NCI-H748 (cell line): ENCODE measurements around the gene LSM12.

Experiments used
- DNase-seq: peaks from one replicate; lab custom pipeline; 2025; ENCODE audit not compliant: unreplicated experiment; lab: John Stamatoyannopoulos, UW

The LSM12 gene

DNA sequence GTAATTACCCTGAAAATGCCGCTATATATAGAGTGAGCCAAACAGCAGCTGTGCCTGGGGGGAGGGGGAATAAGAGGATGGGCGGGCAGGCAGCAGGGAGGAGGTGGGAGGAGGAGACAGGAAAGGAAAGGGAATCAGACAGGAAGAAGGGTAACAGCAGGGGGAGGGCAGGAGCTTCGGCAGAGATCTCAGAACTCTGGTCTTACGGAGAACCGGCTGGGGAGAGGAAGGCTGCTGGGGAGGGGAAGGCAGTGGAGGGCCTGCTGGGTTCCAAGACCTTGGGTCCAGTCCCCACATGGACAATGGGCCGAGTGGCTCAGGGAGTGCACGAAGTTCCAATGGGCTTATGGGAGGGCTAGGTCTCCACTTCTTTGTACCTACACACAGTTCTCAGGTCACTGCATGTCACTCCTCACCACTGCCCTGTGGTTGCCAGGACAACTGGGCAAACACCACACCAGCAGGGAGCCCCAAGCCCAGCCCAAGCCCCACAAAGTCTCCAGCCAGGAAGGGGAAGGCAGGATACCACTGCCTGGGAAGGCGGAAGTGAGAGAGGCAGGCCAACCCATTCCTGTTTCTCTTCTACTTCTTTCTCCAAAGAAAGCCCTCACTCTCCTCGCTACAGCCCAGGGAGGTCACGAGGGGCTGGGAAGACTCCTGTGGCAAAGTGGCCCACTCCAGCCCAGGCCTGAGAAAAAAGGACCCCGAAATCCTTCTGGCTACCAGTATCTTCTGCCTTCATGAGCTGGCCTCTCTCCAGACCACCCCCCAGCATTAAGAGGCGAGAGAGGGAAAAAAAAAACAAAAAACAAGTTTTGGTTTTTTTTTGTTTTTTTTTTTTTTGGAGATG, 29.4 kb upstream of the LSM12 start:
- peak; percentile 92 for DNase-seq

- DNase-seq, result no peak
These were observed 28.8 kb upstream of the LSM12 start for GRCh38 chr17:44095388-44095646.

GRCh38 chr17:44094701-44095387, 28.4 kb upstream of the LSM12 start:
- DNase-seq, result no peak

- no peak for DNase-seq
These were observed 26.9 kb upstream of the LSM12 start for GRCh38 chr17:44093231-44093900.

- no peak for DNase-seq
These were observed 25.6 kb upstream of the LSM12 start for GRCh38 chr17:44092051-44092450.

GRCh38 chr17:44091200-44091997, 24.9 kb upstream of the LSM12 start:
- no peak for DNase-seq

GRCh38 chr17:44088254-44088653, 21.8 kb upstream of the LSM12 start:
- no peak for DNase-seq

DNA sequence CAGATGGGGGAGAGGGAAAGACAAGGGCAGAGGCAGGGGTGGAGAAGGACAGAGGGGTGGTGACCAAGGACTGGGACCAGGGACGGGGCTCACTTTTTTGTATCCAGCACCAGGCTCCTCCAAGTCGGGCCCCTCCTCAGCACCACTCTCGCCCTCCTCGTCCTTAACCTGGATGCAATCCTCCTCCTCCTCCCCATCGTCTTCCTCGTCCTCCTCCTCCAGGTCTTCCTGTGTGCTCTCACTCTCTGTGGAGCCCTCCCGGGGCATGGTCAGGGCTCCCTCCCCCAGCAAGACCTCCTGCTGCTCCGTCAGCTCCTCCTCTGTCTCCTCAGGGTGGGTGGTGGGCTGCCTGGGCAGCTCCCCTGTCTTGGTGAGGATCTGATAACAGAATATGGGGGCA, 20.8 kb upstream of the LSM12 start:
- DNase-seq, result no peak

DNA sequence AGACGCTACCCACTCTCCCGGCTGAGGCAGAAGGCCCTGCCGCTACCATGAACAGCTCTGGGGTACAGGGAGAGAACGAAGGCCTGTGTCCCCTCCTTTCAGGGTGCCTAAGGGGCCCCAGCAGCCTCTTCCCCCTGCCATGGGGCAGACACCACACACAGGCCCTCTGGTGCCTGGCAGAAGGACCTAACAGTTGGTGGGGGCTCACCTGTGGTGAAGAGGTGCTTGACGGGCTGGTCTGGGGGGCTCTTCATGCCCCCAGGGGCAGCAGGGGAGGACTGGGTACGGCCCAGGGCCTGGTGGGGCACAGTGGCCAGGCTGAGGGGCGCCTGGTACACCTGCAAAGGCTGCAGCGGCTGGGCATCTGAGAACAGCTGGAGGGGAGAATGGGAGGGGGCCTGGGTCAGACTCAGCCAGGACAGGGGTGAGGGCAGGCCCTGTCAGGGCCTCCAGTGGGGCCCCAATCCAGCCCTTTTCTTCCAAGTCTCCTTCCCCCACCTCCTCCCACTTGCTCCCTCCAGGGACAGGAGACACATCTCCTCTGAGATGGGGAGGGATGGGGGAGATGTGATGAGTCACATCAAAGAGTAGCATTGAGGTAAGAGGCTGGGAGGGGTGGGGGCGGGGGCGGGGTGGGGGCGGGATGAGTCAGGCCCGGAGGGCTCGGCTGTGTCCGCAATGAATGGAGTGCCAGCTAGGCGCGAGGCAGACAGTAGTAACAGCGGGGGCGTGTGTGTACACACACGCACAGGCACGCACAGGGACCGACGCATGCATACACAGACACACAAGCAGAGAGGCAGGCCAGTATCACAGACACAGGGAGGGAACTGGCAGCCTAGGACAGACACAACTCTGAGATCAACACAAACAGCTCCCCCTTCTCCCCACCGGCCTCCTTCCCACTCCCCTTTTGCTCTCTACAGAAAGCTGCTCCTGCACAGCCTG, 20.2 kb upstream of the LSM12 start:
- DNase-seq, result peak; percentile 28

- no peak for DNase-seq
These were observed 19.4 kb upstream of the LSM12 start for GRCh38 chr17:44085908-44086307.

DNA sequence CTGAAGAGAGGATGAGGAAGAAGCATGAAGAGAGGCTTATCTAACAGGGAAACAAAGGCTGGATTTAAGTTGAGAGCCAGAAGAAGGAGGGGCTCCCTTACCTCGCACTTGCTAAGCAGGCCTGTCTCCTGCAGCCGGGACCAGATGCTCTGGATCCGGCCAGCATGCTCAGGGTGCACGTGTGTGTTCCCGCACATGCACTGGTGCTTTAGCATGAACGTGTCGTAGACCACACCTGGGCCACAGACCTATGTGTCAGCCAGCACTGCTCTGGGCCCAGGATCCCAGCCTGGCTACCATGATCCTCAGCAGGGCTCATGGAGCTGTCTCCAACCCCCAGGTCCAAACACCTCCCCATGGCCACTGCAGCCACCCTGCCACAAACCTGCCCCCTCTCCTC, 18.4 kb upstream of the LSM12 start:
- DNase-seq, result no peak

- no peak for DNase-seq
These were observed 17.7 kb upstream of the LSM12 start for GRCh38 chr17:44084131-44084538.

GRCh38 chr17:44083250-44083849, 16.9 kb upstream of the LSM12 start:
- peak; percentile 17 for DNase-seq

- DNase-seq, result no peak
These were observed 15.9 kb upstream of the LSM12 start for GRCh38 chr17:44082256-44082927.

- no peak for DNase-seq
These were observed 15.2 kb upstream of the LSM12 start for GRCh38 chr17:44081681-44082080.

DNA sequence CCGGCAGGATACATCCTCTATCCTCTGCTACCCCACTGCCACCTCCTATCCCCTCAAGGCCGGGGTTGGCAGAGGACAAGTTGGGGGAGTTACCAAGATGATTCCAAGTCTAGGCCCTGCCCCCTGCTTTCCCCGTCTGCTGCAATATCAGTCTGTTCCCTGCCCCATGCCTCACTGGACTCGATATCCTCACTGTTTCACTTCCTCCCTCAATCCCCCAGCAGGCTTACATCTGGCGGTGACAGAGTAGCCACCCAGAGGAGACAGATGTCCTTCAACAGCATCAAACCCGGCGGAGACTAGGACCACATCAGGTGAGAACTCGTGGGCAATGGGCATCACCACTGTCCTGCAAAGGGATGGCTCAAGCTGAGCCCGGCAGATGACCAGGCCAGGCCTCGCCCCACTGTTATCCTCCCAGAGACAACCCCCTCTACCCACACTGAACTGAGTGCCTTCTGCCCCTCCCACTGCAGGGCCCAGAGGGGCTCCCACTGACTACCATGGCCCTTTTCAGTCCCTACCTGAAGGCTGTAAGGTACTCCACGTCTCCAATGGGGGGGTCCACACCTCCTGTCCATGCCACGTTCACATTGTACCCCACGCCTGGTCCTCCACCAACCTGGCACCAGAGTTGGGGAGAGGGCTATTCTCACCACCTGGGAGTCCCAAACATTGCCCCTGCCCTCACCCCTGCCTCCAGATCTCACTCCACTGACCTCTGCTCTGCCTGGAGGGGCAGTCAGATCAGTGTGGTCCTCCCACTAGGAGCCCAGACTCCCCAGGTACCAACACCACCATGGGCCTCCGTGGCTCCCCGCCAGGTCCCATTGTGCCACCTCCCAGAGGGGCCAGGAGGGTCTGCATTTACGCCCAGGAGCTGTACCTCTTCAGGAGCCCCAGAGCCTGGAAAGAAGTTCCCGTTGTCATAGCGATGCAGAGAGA, 13.7 kb upstream of the LSM12 start:
- no peak for DNase-seq

DNA sequence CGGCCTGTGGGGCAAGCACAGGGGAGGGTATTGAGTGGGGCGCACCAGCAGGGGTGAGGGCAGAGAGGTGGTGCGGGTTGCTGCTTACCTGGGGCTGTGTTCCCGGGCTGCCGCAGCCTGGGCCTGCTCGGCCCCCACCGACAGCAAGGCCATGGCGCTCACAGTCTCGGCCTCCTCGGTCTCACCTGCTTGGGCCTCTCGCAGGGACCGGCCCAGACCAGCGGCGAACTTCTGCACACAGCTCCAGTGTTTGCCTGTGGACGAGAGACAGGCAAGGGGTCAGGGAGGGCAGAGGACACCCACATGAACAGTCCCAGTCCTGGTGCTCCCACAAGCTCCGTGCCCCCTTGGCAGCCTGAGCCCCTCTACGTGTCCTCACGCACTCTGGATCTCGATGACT, 11.9 kb upstream of the LSM12 start:
- DNase-seq, result no peak

GRCh38 chr17:44077595-44077909, 11.1 kb upstream of the LSM12 start:
- DNase-seq, result no peak
